Stimulated activated CD4-positive, alpha-beta T cell treated with anti-CD3 and anti-CD28 coated beads, Interleukin-12 subunit alpha, Interleukin-12 subunit beta, amount 100 ng/mL, for 48 hours (primary cell): Measurements from ENCODE around the gene NFE2L3.
"Not testable (repeated sequence)": the region's sequence is repeated elsewhere in the genome, so short reads cannot be mapped to it uniquely, and the experiment has no call there.

Source experiments
- DNase-seq, 3 donors: peaks; one replicate each; pipeline ENCODE4 v3.0.0-alpha.2; 2020; ENCODE audit warnings: low read depth in 2 of 3, low spot score in 1 of 3

NFE2L3 gene

GRCh38 chr7:26151953-26152781, at the start of gene NFE2L3:
TSS of gene NFE2L3 (plus strand) at chr7:26152198. CDS start at chr7:26152499, 301 bp downstream.
- DNase-seq = peak; percentile 71 to 80 (median 74)

DNA sequence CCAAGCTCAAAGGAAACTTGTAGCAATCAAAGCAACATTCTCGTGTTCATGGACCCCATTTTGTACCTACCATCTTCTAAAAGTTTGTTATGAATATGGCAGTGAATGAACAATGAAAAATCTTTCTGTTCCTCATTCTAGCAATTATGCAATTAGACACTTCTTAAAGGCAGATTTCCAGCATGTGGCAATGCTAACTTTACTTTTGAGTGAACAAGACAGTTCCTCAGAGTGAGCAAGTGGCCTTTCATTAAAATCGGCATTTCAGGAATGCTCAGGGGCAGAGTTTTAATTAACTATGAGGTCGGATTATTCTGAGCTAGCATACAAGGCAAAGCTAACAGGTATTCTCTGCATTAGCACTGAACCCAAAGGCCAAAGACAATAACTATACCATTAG, 48.4 kb upstream of the NFE2L3 start:
- no peak for DNase-seq

DNA sequence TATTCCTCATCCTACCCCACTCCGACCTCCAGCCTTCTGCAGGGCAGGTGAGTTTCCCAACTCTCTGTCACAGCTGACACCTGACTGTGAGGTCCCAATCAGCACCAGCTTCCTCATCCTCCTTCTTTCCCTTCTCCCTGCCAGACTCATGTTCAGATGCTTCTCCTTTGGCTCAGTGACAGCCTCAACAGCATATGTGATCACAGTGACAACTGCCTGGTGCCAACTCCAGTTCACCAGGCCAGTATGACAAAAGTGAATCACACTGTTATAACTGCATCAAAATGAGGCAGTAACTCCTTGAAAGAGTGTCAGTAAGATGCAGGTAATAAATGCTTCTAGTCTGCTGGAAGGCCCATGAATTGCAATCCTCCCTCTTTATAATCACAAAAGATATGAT, 46.8 kb upstream of the NFE2L3 start:
- no peak for DNase-seq

DNA sequence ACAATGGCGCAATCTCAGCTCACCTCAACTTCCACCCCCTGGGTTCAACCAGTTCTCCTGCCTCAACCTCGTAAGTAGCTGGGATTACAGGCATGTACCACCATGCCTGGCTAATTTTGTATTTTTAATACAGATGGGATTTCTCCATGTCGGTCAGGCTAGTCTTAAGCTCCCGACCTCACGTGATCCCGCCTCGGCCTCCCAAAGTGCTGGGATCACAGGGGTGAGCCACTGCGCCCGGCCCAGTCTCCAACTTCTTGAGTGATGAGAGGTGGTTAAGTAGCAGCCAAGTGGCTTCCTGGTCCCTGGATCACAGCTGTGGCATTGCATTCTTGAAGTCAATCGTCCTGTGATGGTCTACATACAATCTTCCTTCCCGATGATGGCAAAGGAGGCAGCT, 46.1 kb upstream of the NFE2L3 start:
- DNase-seq = no peak

DNA sequence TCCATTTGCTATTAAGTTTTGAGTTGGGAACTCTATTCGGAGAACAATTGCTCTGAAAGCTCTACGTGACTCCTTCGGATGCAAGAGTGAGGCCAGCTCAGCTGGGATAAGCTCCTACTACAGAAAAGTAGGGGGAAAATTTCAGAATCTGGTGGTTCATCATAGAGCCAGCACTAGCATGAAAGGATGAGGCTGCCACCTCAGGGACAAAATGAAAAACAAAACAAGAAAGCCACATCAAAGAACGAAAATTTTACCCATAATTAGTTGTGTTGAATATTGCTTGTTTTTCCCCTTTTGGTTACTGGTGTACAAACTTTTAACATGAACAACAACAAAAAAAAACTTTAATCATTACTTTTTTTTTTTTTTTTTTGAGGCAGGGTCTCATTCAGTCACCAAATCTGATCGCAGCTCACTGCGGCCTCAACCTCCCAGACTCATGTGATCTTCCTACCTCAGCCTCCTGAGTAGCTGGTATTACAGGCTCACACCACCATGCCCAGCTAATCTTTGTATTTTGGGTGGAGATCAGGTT, 39.7 kb upstream of the NFE2L3 start:
- no peak for DNase-seq

DNA sequence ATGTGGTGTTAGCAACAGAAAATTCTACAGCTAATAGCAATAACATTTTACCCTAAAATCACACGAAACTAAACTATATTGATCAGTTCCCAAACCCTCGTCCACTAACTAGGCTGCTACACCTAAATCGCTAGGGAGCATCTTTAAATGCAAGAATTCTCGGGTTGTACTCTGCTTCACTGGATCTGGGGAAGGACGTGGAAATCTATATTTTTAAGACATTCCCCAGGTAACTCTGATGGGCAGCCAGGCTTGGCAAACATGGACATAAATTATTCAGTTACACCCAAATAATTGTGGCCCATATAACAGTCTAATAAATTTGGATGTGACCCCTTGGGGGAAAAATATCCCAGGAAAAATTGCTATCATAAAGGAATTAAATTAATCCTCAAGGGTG, 36.3 kb upstream of the NFE2L3 start:
- no peak for DNase-seq

- no peak for DNase-seq
Measured at GRCh38 chr7:26117142-26117807, 34.7 kb upstream of the NFE2L3 start.

DNA sequence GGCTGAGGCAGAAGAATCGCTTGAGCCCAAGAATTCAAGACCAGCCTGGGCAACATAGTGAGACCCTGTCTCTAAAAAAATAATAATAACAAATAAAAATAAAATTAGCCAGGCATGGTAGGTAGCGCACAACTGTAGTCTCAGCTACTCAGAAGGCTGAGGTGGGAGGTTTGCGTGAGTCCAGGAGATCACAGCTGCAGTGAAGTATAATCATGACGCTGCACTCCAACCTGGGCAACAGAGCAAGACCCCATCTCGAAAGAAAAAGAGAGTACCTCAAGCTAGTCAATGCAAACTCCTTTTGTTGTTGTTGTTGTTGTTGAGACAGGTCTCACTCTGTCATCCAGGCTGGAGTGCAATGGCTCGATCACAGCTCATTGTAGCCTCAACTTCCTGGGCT, 34.0 kb upstream of the NFE2L3 start:
- DNase-seq = no peak

- no peak for DNase-seq
Measured at GRCh38 chr7:26122745-26123144, 29.3 kb upstream of the NFE2L3 start.

GRCh38 chr7:26124775-26125174, 27.2 kb upstream of the NFE2L3 start:
- not testable (repeated sequence) for DNase-seq

DNA sequence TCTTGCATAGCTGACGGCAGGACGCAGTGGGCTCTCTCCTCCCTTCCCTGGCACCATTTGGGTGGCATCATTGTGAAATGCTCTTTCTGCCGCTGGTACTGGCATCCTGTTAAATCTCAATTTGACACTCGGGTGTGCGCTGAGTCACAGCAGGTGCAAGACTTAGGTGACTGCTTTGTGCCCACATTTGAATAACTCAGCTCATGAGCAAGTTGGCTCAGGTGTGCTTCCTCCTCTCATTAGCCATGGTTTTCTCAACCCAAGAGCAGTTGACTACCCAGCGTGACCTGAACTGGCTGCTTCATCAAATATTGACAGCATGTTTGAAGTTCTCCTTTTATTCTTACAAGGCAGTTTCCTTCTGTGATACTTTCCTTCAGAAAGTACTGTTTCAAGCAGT, 24.6 kb upstream of the NFE2L3 start:
- DNase-seq = no peak

DNA sequence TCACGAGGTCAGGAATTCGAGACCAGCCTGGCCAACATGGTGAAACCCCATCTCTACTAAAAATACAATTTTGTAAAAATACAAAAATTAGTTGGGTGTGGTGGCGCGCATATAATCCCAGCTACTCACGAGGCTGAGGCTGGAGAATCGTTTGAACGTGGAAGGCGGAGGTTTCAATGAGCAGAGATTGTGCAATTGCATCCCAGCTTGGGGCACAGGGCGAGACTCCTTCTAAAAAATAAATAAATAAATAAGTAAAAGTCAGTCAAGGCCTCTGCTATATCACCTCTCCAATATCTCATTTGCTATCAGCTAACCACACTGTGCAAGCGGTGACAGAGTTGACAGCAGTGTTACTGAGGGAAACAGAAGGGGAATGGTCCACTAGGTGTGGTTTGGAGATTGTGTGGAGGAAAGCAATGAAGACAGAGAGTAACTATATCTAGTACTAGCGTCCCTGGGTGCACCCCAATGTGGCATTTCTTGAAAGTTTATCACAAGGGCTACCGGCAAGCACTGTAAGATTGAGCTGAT, 20.9 kb upstream of the NFE2L3 start:
- no peak for DNase-seq

- no peak for DNase-seq
Measured at GRCh38 chr7:26135076-26135475, 16.9 kb upstream of the NFE2L3 start.

DNA sequence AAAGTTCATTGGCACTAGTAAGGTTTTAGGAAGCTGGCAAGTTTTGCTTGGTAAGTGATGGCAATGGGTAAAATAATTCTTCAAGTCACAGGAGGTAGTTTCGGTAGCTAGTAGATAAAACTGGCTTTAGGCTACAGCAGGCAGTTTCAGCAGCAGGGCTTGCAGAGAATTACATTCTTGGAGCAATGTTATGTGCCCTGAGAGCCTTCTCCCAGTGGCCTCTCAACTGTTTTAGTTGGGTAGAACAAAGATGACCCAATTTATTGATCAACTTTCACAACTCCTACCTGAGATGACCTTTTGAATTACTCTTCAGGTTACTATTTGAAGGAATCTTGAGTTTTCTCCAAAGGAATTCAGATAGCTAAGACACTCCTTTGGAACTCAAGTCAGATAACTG, 16.4 kb upstream of the NFE2L3 start:
- no peak for DNase-seq

DNA sequence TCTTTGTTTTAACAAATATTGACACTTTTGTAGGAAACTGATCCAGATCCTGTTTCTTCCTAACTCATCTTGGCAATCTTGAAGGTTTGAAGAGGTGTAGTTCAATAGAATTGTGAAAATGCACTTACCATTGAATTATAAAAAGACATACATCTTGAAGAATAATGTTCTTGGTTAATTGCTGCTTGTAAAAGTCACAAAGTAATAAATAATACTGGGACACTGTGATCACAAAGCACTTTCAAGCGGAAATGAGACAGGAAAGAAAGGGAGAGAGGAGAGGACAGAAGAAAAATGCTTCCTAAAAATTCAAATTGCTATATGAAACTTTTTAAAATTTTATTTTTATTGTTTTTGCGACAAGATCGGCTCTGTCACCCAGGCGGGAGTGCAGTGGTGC, 15.2 kb upstream of the NFE2L3 start:
- no peak for DNase-seq

GRCh38 chr7:26140380-26140779, 11.6 kb upstream of the NFE2L3 start:
- DNase-seq = no peak

DNA sequence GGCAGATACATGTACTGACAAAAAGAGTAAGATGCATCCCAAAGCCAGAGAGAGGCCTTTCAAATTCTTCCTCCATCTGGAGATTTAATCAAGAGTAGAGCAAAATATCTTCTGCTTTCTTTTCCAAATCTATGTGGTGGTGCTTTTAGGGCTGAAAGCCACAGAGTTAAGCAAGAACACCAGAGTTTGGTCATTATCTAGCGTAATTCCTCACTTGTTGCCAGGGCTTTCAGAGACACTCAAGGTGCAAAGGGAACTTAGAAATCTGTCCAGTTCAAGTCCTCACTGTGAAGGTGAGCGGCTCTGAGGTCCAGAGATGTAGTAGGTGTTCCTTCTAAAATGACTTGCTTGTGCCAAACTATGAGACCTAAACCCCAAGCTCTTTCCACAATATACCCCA, 10.9 kb upstream of the NFE2L3 start:
- no peak for DNase-seq

- no peak for DNase-seq
Measured at GRCh38 chr7:26143298-26144048, 8.5 kb upstream of the NFE2L3 start.

- DNase-seq = no peak
Measured at GRCh38 chr7:26144184-26145080, 7.6 kb upstream of the NFE2L3 start.

GRCh38 chr7:26145238-26145637, 6.8 kb upstream of the NFE2L3 start:
- DNase-seq = no peak
